GM18498 (cell line): ENCODE results near the gene SUMO3.

Experiments used
- ATAC-seq: cut with Tn5 transposase; IDR thresholded peaks from one replicate; pipeline ENCODE4 v1.9.1; 2021; ENCODE audit warnings: mild to moderate bottlenecking, moderate library complexity; ENCODE audit not compliant: unreplicated experiment

The SUMO3 gene

GRCh38 chr21:44762221-44763049 lies 55.4 kb downstream of the SUMO3 start:
- no peak for ATAC-seq

- no peak for ATAC-seq
These were observed 56.1 kb downstream of the SUMO3 start for GRCh38 chr21:44761747-44762208.

DNA sequence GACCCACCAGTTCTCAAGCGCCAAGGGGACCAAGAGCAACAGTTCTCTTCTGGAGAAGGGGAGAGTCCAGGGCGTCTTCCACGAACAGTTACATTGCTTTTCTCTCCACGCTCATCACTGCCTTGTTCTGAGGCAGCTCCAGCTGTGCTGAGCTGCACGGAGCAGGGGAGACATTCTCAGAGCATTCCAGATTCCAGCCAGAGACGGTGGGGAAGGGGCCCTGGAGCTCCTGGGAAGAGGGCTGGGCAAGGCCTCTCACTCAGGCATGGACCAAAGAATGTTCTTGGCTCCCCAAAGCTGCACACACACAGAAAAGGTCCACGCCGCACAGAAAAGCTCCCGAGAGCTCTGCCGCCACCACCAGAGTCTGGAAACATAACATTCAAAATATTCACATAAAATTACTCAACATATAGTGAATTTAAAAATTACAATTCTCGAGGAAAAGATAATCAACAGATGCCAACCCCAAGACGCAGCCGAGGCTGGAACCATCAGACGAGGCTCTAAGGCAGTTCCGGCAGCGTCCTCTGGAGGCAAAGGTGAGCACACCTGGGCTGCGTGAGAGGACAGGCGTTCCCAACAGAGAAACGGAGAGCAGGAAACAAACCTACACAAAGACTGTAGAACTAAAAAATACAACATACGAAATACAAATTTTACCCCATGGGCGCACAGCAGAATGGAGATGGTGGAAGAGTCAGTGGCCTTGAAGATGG lies 56.7 kb downstream of the SUMO3 start:
- no peak for ATAC-seq

- no peak for ATAC-seq
These were observed 57.5 kb downstream of the SUMO3 start for GRCh38 chr21:44760376-44760775.

GRCh38 chr21:44759628-44760285 lies 58.1 kb downstream of the SUMO3 start:
- ATAC-seq, result no peak

DNA sequence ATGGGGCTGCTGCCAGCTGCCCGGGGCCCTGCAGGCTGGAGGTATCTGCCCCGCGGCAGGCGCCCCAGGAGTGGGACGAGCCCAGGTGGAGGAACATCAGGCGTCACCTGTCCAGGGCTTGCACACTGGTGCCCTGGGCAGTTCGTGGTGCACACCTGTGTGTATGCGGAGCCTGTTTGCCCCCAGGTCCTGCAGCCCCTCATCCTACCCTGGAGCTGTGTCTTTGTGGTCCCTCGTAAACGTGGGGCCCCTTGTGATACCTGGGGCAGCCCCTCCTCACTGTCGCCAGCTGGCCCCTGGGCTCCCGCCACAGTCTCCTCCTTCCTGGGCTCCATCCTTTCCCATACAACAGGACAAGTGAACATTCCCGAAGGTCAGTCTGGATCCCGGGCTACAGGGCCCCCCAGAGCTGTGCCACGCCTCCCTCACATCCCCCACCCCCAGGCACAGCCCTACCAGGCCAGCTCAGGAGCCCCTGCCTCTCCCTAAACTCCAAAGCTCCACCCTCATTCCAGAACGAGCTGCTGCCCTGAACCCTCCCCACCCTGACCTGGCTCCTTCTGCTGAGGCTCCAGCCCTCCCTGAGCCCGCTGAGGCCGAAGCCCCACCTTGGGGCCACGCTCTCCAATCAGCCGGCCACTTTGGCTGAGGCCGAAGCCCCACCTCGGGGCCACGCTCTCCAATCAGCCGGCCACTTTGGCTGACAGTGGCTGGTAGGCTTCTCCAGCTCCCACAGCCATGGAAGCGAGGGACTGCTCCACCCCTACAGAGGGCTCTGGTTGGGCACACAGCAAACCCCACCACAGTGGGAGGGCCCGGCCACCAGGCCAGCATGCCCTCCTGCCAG lies 58.9 kb downstream of the SUMO3 start:
- ATAC-seq, result no peak

DNA sequence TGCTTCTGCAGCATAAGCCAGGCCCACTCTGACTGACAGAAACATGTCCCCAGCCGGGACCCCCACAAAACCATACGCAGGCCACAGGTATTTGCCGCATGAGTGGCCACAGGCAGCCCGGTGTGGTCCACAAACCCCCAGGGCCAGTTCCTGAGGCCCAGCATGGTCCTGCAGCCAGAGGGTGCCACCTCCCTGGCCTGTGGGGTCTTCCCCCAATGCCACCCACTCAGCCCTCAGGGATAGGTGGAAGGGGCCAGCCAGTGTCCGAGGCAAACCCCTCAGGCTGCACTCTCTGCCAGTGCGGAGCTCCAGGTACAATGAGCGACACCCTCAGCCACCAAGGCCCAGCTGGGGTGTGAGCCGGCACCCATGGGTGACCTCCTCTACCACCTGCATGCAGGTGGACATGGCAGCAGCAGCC lies 59.7 kb downstream of the SUMO3 start:
- no peak for ATAC-seq

DNA sequence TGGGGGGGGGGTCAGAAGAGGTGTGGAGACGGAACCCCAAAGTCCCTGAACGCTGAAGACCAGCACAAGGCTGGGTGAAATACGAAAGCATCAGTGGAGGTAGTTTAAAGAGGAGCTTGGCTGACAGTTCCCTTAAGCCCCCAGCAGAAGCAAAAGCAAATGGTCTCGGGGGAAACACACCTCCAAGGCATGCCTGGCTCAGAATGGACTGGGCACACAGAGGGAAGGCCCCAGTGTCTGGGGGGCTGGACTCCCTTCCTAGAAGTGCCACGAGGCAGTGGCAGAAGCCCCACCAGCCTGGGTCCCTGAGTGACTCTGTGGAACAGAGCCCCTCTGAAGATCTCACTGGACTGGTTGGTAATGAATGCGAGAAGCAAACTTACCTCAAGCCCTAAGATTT lies 60.1 kb downstream of the SUMO3 start:
- ATAC-seq, result no peak

GRCh38 chr21:44756423-44757185 lies 61.3 kb downstream of the SUMO3 start:
- ATAC-seq, result no peak
